Mesothelial cell of epicardium (in vitro differentiated cells): ENCODE data around the gene CFAP77. TPM values are rescaled to one million over a fixed set of nuclear protein-coding genes. Genes with fewer than 3 reads are reported as not detected.

Experiments used
- DNase-seq, 2 experiments: peaks; one replicate each; pipeline ENCODE4 v3.0.0; 2021; ENCODE audit warnings: low spot score in 2 of 2; ENCODE audit not compliant: unreplicated experiment in 2 of 2
- H3K27ac Mint-ChIP-seq: 2 replicates; pipeline ENCODE4 v1.8.0; 2021; ENCODE audit warnings: mixed read lengths
- H3K27me3 Mint-ChIP-seq: 2 replicates; pipeline ENCODE4 v1.8.0; 2021; ENCODE audit warnings: low read depth, mixed read lengths
- H3K36me3 Mint-ChIP-seq: 2 replicates; pipeline ENCODE4 v1.8.0; 2021; ENCODE audit warnings: mixed read lengths
- H3K4me1 Mint-ChIP-seq: 2 replicates; pipeline ENCODE4 v1.8.0; 2021; ENCODE audit warnings: mixed read lengths
- H3K4me3 Mint-ChIP-seq: 2 replicates; pipeline ENCODE4 v1.8.0; 2021; ENCODE audit warnings: mild to moderate bottlenecking, moderate library complexity, mixed read lengths
- H3K9me3 Mint-ChIP-seq: 2 replicates; pipeline ENCODE4 v1.8.0; 2021; ENCODE audit warnings: mixed read lengths
- CTCF ChIP-seq: fragments of 200-600 bp; sonication (generic); IDR thresholded peaks from one replicate; pipeline ENCODE4 v1.5.0; 2021; ENCODE audit warnings: antibody characterized with exemption; ENCODE audit not compliant: unreplicated experiment
- total RNA-seq: library from RNA; stranded (reverse); gene quantifications from 3 replicates; pipeline ENCODE4 v1.2.1, GENCODE V29; 2021

Gene CFAP77
- total RNA-seq, 1 donor from 2014 or later, result not detected

GRCh38 chr9:132482196-132482813 lies 72.3 kb downstream of the CFAP77 start:
- no peak overlapping the region for H3K27ac Mint-ChIP-seq
- H3K4me1 Mint-ChIP-seq, result no peaks in the 10 kb centered on the region
- no peak for TF ChIP-seq CTCF
- DNase-seq, result no peak
- no peaks in the 10 kb centered on the region for H3K36me3 Mint-ChIP-seq
- H3K27me3 Mint-ChIP-seq, result peaks cover 59% of the 10 kb centered on the region
- H3K4me3 Mint-ChIP-seq, result no peak overlapping the region
- no peaks in the 10 kb centered on the region for H3K9me3 Mint-ChIP-seq

GRCh38 chr9:132485393-132485792 lies 75.4 kb downstream of the CFAP77 start:
- no peaks in the 10 kb centered on the region for H3K4me1 Mint-ChIP-seq
- no peaks in the 10 kb centered on the region for H3K36me3 Mint-ChIP-seq
- H3K9me3 Mint-ChIP-seq, result no peaks in the 10 kb centered on the region
- no peak for DNase-seq
- no peak for TF ChIP-seq CTCF
- H3K27ac Mint-ChIP-seq, result no peak overlapping the region
- no peak overlapping the region for H3K4me3 Mint-ChIP-seq
- peaks cover 67% of the 10 kb centered on the region for H3K27me3 Mint-ChIP-seq

GRCh38 chr9:132486706-132487350 lies 76.8 kb downstream of the CFAP77 start:
- DNase-seq, result no peak
- Mint-ChIP-seq H3K4me1 (no peaks in the 10 kb centered on the region), H3K27me3 (peaks cover 71% of the 10 kb centered on the region), H3K36me3 (no peaks in the 10 kb centered on the region), H3K9me3 (no peaks in the 10 kb centered on the region), H3K27ac (no peak overlapping the region), H3K4me3 (no peak overlapping the region)
- TF ChIP-seq CTCF, result no peak

GRCh38 chr9:132487351-132487791 lies 77.4 kb downstream of the CFAP77 start:
- Mint-ChIP-seq H3K4me3 (no peak overlapping the region), H3K36me3 (no peaks in the 10 kb centered on the region), H3K27ac (no peak overlapping the region), H3K9me3 (no peaks in the 10 kb centered on the region), H3K4me1 (no peaks in the 10 kb centered on the region), H3K27me3 (peaks cover 68% of the 10 kb centered on the region)
- DNase-seq, result no peak
- no peak for TF ChIP-seq CTCF

- H3K36me3 Mint-ChIP-seq, result no peaks in the 10 kb centered on the region
- TF ChIP-seq CTCF, result no peak
- H3K27ac Mint-ChIP-seq, result no peak overlapping the region
- no peak overlapping the region for H3K4me3 Mint-ChIP-seq
- peaks cover 73% of the 10 kb centered on the region for H3K27me3 Mint-ChIP-seq
- peaks cover under 1% of the 10 kb centered on the region for H3K9me3 Mint-ChIP-seq
- DNase-seq, result no peak
- no peaks in the 10 kb centered on the region for H3K4me1 Mint-ChIP-seq
These were observed 78.0 kb downstream of the CFAP77 start for GRCh38 chr9:132487980-132488535.
